Esophagus squamous epithelium (tissue), 5 donors: ENCODE measurements around the gene KHDRBS1. TPM values are rescaled to one million over a fixed set of nuclear protein-coding genes. Genes with fewer than 3 reads are reported as not detected.
"Not testable (repeated sequence)": the region's sequence is repeated elsewhere in the genome, so short reads cannot be mapped to it uniquely, and the experiment has no call there.

Experiments
- DNase-seq: peaks from one replicate; lab custom pipeline; 2025; lab: John Stamatoyannopoulos, UW
- H3K27ac ChIP-seq, 4 donors: fragments of 200-600 bp; sonication (generic); one replicate each; pipeline ENCODE4 v1.5.1; 2016 to 2019; ENCODE audit warnings: mild to moderate bottlenecking in 1 of 4
- H3K27me3 ChIP-seq, 4 donors: fragments of 200-600 bp; sonication (generic); 1 replicate in 3 of 4; 2 replicates in 1 of 4; pipeline versions ENCODE4 v1.5.1 to v1.6.0; 2017 to 2021; ENCODE audit warnings: antibody characterized with exemption in 1 of 4
- H3K36me3 ChIP-seq, 3 donors: fragments of 200-600 bp; sonication (generic); one replicate each; pipeline ENCODE4 v1.5.1; 2016 to 2019
- H3K4me1 ChIP-seq, 3 donors: fragments of 200-600 bp; sonication (generic); one replicate each; pipeline ENCODE4 v1.5.1; 2017 to 2019
- H3K4me3 ChIP-seq, 4 donors: fragments of 200-600 bp; sonication (generic); 1 replicate in 3 of 4; 2 replicates in 1 of 4; pipeline ENCODE4 v1.5.1; 2016 to 2019; ENCODE audit warnings: mild to moderate bottlenecking in 2 of 4, moderate library complexity in 1 of 4
- H3K9me3 ChIP-seq, 3 donors: fragments of 200-600 bp; sonication (generic); one replicate each; pipeline ENCODE4 v1.5.1; 2016 to 2019
- POLR2A ChIP-seq, 4 donors: fragments of 450-650 bp; IDR thresholded peaks; one replicate each; pipeline ENCODE4 v1.6.1; 2017; ENCODE audit warnings: antibody characterized with exemption in 4 of 4, mild to moderate bottlenecking in 4 of 4, moderate library complexity in 3 of 4
- WGBS, 2 donors: methylation state at CpG; one replicate each; pipeline ENCODE4 v1.1.5; 2018; 5-methylcytosine and 5-hydroxymethylcytosine counted together
- intact Hi-C: fragments of 100-400 bp; cut with DNase I; formaldehyde crosslinking; loops from one replicate; pipeline ENCODE4 v1.15.0; 2022
- total RNA-seq, 4 donors: library from RNA; depleted of rRNA; stranded (reverse); fragments of >200 nt; gene quantifications; one replicate each; pipeline ENCODE4 v1.1.0, GENCODE V29; 2016
- TF ChIP-seq, protein P1 (sequence below), 6 experiments: fragments of 450-650 bp in 4 of 6; fragments of 200-600 bp in 2 of 6; sonication (generic) in 2 of 6; IDR thresholded peaks; one replicate each; pipeline ENCODE4 v1.5.1; 2016 to 2019; ENCODE audit warnings: antibody characterized with exemption in 6 of 6, mild to moderate bottlenecking in 4 of 6, moderate library complexity in 4 of 6
- donor health status: DM: yes; HTN: yes; CAD: no.

The KHDRBS1 gene
- total RNA-seq, 4 donors from 2014 or later: 56.5 to 72.4 (median 70.8) TPM

DNA sequence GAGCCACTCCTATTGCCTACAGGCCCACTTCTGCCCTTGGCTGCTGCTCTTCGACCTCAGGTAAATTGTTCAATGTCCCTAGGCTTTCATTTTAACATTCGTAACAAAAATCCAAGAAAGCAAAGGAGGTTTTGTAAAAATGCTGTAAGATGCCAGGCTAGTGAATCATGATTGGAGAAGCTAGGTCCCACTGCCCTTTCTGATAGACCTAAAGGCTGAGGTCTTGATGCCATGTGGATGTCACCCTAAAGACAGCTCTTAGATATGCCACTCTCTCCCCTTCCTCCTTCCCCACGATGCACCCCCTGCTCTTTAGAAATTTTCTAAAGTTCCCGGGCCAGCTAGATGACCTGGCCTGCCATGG lies 49.2 kb downstream of the KHDRBS1 start:
- H3K27me3 ChIP-seq: no peaks in the 10 kb centered on the region
- intact Hi-C loops: no loop called here
- peaks cover 10 to 38% (median 25%) of the 10 kb centered on the region in 3 donors for H3K4me1 ChIP-seq
- no peak for DNase-seq
- no peaks in the 10 kb centered on the region for H3K9me3 ChIP-seq
- H3K36me3 ChIP-seq: peaks cover 0 to 7% (median 0%) of the 10 kb centered on the region in 3 donors
- WGBS, 2 donors: 64 to 70% methylated on average over 4 of the region's 4 CpGs
- H3K4me3 ChIP-seq: no peak overlapping the region
- peak overlapping the region in 3 of 4 donors; percentile 43 to 65 (median 51) for H3K27ac ChIP-seq
- TF ChIP-seq POLR2A (IDR thresholded peaks at IDR 0.05): no peak
- TF ChIP-seq, protein P1, sequence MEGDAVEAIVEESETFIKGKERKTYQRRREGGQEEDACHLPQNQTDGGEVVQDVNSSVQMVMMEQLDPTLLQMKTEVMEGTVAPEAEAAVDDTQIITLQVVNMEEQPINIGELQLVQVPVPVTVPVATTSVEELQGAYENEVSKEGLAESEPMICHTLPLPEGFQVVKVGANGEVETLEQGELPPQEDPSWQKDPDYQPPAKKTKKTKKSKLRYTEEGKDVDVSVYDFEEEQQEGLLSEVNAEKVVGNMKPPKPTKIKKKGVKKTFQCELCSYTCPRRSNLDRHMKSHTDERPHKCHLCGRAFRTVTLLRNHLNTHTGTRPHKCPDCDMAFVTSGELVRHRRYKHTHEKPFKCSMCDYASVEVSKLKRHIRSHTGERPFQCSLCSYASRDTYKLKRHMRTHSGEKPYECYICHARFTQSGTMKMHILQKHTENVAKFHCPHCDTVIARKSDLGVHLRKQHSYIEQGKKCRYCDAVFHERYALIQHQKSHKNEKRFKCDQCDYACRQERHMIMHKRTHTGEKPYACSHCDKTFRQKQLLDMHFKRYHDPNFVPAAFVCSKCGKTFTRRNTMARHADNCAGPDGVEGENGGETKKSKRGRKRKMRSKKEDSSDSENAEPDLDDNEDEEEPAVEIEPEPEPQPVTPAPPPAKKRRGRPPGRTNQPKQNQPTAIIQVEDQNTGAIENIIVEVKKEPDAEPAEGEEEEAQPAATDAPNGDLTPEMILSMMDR (IDR thresholded peaks at IDR 0.05): no peak

DNA sequence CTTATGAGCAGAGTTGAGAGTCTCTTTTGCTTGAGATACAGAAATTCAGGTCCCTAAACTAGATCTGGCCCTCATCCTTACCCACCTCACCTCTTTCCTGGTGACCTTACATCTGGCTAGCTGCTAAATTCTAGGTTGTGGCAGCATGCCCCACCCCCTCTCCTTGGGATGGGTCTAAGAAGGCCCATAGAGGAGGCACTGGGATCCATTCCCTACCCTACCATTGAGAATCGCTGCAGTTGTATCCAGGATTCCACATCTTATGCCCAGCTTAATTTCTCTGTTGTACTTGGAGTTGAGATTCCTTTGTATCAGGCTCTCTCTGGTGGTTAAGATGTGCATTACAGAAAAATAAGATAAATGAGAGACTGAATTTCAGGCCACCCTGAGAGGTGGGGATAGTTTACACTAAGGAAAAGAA lies 49.6 kb downstream of the KHDRBS1 start:
- WGBS, 2 donors: 17 to 22% methylated on average over 1 of the region's 1 CpG
- H3K27ac ChIP-seq: peak overlapping the region in 2 of 4 donors; percentile 43 to 65

DNA sequence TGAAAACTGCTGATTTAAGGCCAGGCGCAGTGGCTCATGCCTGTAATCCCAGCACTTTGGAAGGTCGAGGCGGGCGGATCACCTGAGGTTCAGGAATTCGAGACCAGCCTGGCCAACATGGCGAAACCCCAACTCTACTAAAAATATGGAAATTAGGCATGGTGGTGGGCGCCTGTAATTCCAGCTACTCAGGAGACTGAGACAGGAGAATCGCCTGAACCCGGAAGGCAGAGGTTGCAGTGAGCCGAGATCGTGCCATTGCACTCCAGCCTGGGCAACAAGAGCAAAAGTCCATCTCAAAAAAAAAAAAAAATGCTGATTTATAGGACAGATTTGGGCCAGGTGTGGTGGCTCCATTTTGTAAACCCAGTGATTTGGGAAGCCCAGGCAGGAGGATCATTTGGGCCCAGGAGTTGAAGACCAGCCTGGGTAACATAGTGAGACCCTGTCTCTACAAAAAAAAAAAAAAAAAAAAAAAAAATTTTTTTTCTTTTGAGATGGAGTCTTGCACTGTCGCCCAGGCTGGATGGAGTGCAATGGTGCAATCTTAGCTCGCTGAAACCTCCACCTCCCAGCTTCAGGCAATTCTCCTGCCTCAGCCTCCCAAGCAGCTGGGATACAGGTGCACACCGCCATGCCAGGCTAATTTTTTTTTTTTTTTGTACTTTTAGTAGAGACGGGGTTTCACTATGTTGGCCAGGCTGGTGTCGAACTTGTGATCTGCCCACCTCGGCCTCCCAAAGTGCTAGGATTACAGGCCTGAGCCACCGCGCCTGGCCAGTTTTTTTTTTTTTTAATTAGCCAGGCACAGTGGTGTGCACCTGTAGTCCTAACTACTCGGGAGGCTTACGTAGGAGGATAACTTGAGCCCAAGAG lies 52.2 kb downstream of the KHDRBS1 start:
- intact Hi-C loops, H3K27me3 ChIP-seq, DNase-seq, H3K36me3 ChIP-seq, H3K4me3 ChIP-seq, H3K9me3 ChIP-seq: not testable (repeated sequence)
- Histone ChIP-seq H3K27ac (peak overlapping the region in 2 of 4 donors; percentile 56 to 63), H3K4me1 (peaks cover 13 to 60% (median 25%) of the 10 kb centered on the region in 3 donors)
- WGBS, 2 donors: 57 to 69% methylated on average over 20 to 21 of the region's 21 CpGs

More for the DNA sequence above, 49.6 kb downstream of the KHDRBS1 start:
- H3K4me3 ChIP-seq: no peak overlapping the region
- peaks cover 10 to 43% (median 25%) of the 10 kb centered on the region in 3 donors for H3K4me1 ChIP-seq
- H3K27me3 ChIP-seq: no peaks in the 10 kb centered on the region
- intact Hi-C loops: no loop called here
- no peak for DNase-seq
- no peak for TF ChIP-seq POLR2A (IDR thresholded peaks at IDR 0.05)
- TF ChIP-seq, protein P1 (IDR thresholded peaks at IDR 0.05): peak; percentile 22 to 78 (median 57)
- no peaks in the 10 kb centered on the region for H3K9me3 ChIP-seq
- peaks cover 0 to 7% (median 0%) of the 10 kb centered on the region in 3 donors for H3K36me3 ChIP-seq

DNA sequence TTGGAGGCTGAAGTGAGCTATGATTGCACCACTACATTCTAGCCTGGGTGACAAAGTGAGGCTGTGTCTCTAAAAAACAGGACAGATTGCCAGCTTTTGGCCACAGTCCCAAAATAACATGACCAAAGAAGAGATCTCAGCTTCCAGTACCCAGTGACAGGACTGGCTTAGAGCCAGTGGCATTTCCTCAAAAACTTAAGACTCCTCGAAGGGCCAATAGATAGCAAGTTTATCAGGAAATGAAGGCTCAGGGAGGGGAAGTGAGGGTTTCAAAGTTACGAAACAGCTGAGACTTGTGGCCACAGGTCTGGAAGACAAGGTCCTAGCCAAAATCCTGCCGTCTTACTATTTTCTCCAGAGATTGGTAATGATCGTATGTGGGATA lies 52.8 kb downstream of the KHDRBS1 start:
- intact Hi-C loops: no loop called here
- Histone ChIP-seq H3K9me3 (no peaks in the 10 kb centered on the region), H3K36me3 (no peaks in the 10 kb centered on the region), H3K4me1 (peaks cover 13 to 66% (median 25%) of the 10 kb centered on the region in 3 donors), H3K27ac (peak overlapping the region in 2 of 4 donors; percentile 56 to 63), H3K4me3 (no peak overlapping the region), H3K27me3 (no peaks in the 10 kb centered on the region)
- DNase-seq: peak; percentile 12
- 0% methylated on average over 4 of the region's 4 CpGs for WGBS, 2 donors
- peak in 2 of 4 donors; percentile 10 to 17 for TF ChIP-seq POLR2A (IDR thresholded peaks at IDR 0.05)
- TF ChIP-seq, protein P1 (IDR thresholded peaks at IDR 0.05): no peak

DNA sequence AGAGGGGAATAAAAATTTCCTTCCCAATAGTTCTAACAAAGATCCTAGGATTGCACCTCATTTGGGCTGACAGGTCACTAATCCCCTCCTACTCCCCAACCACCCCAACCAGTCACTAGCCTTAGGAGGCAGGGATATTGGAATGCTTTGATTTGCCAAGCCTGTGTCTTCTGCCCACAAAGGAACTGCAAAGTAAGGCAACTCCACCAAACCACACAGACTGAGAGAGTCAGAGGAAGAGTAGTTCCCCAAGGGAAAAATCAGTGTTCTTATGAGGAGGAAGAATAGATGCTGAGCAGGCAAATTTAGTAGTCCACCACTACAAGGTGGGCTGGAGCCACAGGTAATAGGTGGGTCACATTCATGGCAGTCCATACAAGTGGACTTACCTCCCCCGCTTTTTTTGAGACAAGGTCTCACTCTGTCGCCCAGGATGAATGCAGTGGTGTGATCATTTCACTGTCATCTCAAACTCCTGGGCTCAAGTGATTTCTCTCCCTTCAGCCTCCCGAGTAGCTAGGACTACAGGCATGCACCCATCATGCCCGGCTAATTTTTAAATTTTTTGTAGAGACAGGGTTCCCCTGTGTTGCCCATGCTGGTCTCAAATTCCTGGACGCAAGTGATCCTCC lies 55.4 kb downstream of the KHDRBS1 start:
- DNase-seq: no peak
- Histone ChIP-seq H3K27ac (no peak overlapping the region), H3K36me3 (no peaks in the 10 kb centered on the region), H3K27me3 (no peaks in the 10 kb centered on the region), H3K4me1 (peaks cover 17 to 67% (median 28%) of the 10 kb centered on the region in 3 donors), H3K4me3 (no peak overlapping the region), H3K9me3 (no peaks in the 10 kb centered on the region)
- TF ChIP-seq, protein P1 (IDR thresholded peaks at IDR 0.05): no peak
- TF ChIP-seq POLR2A (IDR thresholded peaks at IDR 0.05): no peak
- intact Hi-C loops: no loop called here
- 78 to 85% methylated on average over 5 of the region's 5 CpGs for WGBS, 2 donors
